NCI-H2081 (cell line): ENCODE measurements around the gene MAGEA4.
"Not testable (repeated sequence)": the region's sequence is repeated elsewhere in the genome, so short reads cannot be mapped to it uniquely, and the experiment has no call there.

ENCODE experiments used
- DNase-seq, 2 experiments: peaks; one replicate each; lab custom pipeline; 2025; lab: John Stamatoyannopoulos, UW

Gene MAGEA4

GRCh38 chrX:151912780-151913179 is at the start of gene MAGEA4:
Gene MAGEA4 (plus strand): TSS chrX:151912889. CDS start chrX:151923665, 10,776 bp downstream.
- no peak for DNase-seq

- DNase-seq, result no peak
These were observed 42.1 kb upstream of the MAGEA4 start for GRCh38 chrX:151870602-151871001.

GRCh38 chrX:151871244-151871643 is 41.4 kb upstream of the MAGEA4 start:
- no peak for DNase-seq

- no peak for DNase-seq
These were observed 39.6 kb upstream of the MAGEA4 start for GRCh38 chrX:151873096-151873495.

- no peak for DNase-seq
These were observed 37.2 kb upstream of the MAGEA4 start for GRCh38 chrX:151875270-151876026.

- DNase-seq, result no peak
These were observed 34.1 kb upstream of the MAGEA4 start for GRCh38 chrX:151878574-151878973.

- no peak for DNase-seq
These were observed 32.8 kb upstream of the MAGEA4 start for GRCh38 chrX:151879856-151880255.

- no peak for DNase-seq
These were observed 31.8 kb upstream of the MAGEA4 start for GRCh38 chrX:151880895-151881294.

- no peak for DNase-seq
These were observed 23.3 kb upstream of the MAGEA4 start for GRCh38 chrX:151889421-151889820.

- DNase-seq, result no peak
These were observed 15.8 kb upstream of the MAGEA4 start for GRCh38 chrX:151896734-151897474.

- DNase-seq, result no peak
These were observed 13.1 kb upstream of the MAGEA4 start for GRCh38 chrX:151899622-151900021.

GRCh38 chrX:151901826-151902225 is 10.9 kb upstream of the MAGEA4 start:
- DNase-seq, result no peak

GRCh38 chrX:151902813-151903591 is 9.7 kb upstream of the MAGEA4 start:
- DNase-seq, result no peak

- DNase-seq, result no peak
These were observed 7.7 kb upstream of the MAGEA4 start for GRCh38 chrX:151904989-151905388.

GRCh38 chrX:151912221-151912620 is 468 bp upstream of the MAGEA4 start:
- DNase-seq, result no peak

GRCh38 chrX:151918736-151919135 is 6.0 kb downstream of the MAGEA4 start:
- DNase-seq, result not testable (repeated sequence)

GRCh38 chrX:151919610-151920009 is 6.9 kb downstream of the MAGEA4 start:
- no peak for DNase-seq

GRCh38 chrX:151920101-151920500 is 7.4 kb downstream of the MAGEA4 start:
- no peak for DNase-seq

- no peak for DNase-seq
These were observed 7.8 kb downstream of the MAGEA4 start for GRCh38 chrX:151920530-151920929.

GRCh38 chrX:151921292-151921691 is 8.6 kb downstream of the MAGEA4 start:
- DNase-seq, result no peak

- no peak for DNase-seq
These were observed 9.2 kb downstream of the MAGEA4 start for GRCh38 chrX:151921866-151922265.

- no peak for DNase-seq
These were observed 10.0 kb downstream of the MAGEA4 start for GRCh38 chrX:151922692-151923091.

GRCh38 chrX:151923648-151924047 is 11.0 kb downstream of the MAGEA4 start:
- DNase-seq, result no peak
